Measurements from ENCODE around the gene TMEM254.

DNA sequence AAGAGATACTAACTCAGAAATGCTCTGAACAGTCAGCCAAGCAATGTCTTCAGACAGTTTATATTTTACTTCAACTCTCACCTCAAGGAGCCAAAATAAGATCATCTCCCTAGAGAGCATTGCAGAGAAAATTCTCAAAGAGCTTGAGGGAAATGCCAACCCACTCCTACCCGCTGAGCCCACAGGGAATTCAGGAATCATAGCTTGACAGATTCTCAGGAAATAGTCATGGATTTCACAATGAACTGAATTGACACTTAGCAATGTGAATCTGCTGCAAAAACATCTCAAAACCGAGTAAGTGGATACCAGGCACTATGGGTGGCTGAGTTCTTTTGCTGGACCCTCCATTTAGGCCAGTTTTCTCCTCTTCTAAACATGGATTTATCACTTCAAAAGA, 44.3 kb downstream of the TMEM254 start:
- TF ChIP-seq, protein P1, sequence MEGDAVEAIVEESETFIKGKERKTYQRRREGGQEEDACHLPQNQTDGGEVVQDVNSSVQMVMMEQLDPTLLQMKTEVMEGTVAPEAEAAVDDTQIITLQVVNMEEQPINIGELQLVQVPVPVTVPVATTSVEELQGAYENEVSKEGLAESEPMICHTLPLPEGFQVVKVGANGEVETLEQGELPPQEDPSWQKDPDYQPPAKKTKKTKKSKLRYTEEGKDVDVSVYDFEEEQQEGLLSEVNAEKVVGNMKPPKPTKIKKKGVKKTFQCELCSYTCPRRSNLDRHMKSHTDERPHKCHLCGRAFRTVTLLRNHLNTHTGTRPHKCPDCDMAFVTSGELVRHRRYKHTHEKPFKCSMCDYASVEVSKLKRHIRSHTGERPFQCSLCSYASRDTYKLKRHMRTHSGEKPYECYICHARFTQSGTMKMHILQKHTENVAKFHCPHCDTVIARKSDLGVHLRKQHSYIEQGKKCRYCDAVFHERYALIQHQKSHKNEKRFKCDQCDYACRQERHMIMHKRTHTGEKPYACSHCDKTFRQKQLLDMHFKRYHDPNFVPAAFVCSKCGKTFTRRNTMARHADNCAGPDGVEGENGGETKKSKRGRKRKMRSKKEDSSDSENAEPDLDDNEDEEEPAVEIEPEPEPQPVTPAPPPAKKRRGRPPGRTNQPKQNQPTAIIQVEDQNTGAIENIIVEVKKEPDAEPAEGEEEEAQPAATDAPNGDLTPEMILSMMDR (IDR thresholded peaks at IDR 0.05; ENCODE audit: low read depth, low read length): no peak
- no peak for TF ChIP-seq MYC (IDR thresholded peaks at IDR 0.05; ENCODE audit: low read depth, low read length)
- TF ChIP-seq POLR2A (IDR thresholded peaks at IDR 0.05; ENCODE audit: extremely low read depth, insufficient read length): no peak
- TF ChIP-seq, protein P2, sequence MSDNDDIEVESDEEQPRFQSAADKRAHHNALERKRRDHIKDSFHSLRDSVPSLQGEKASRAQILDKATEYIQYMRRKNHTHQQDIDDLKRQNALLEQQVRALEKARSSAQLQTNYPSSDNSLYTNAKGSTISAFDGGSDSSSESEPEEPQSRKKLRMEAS (IDR thresholded peaks at IDR 0.05; ENCODE audit: low read depth, low read length): no peak
